ENCODE data around the gene RCSD1. TPM values are rescaled to one million over a fixed set of nuclear protein-coding genes. Genes with fewer than 3 reads are reported as not detected.

Gene RCSD1
- total RNA-seq, 1 experiment from 2014 or later = 0.50 TPM

DNA sequence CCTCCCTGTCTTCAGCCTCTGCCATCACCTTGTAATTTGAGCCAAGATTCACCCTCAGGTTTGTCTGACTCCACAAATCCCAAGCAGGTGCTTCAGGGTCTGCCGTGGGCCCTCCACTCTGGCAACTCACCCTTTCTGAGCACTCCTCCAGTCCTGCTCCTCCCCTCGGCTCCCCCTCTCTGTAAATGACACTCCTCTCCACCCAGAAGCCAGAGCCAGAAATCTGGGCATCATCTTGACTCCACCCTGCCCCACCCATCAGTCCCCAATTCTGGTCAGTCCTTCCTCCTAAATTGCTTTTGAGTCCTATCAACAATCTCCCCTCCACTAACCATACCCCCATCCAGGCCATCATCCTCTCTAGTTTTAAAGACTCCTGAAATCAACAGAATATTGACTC lies 40.5 kb downstream of the RCSD1 start (continued):
- TF ChIP-seq PRRX2 (CRISPR knock-in tag; IDR thresholded peaks at IDR 0.05) = no peak
- no peak for TF ChIP-seq FOXP1 (CRISPR knock-in tag; IDR thresholded peaks at IDR 0.05; ENCODE audit: borderline replicate concordance)
- TF ChIP-seq, protein P1, sequence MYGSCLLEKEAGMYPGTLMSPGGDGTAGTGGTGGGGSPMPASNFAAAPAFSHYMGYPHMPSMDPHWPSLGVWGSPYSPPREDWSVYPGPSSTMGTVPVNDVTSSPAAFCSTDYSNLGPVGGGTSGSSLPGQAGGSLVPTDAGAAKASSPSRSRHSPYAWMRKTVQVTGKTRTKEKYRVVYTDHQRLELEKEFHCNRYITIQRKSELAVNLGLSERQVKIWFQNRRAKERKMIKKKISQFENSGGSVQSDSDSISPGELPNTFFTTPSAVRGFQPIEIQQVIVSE (CRISPR knock-in tag; IDR thresholded peaks at IDR 0.05; ENCODE audit: borderline replicate concordance) = no peak
- TF ChIP-seq ESRRA (CRISPR knock-in tag; IDR thresholded peaks at IDR 0.05; ENCODE audit: borderline replicate concordance) = no peak
- TF ChIP-seq HMGA2 (CRISPR knock-in tag; IDR thresholded peaks at IDR 0.05) = no peak
- no peak for TF ChIP-seq SMAD3 (CRISPR knock-in tag; IDR thresholded peaks at IDR 0.05; ENCODE audit: borderline replicate concordance)
- TF ChIP-seq IRF2 (CRISPR knock-in tag; IDR thresholded peaks at IDR 0.05; ENCODE audit: borderline replicate concordance, low read depth) = no peak
- no peak for TF ChIP-seq ZNF232 (CRISPR knock-in tag; IDR thresholded peaks at IDR 0.05)
- no peak for TF ChIP-seq GABPB1 (CRISPR knock-in tag; IDR thresholded peaks at IDR 0.05)

DNA sequence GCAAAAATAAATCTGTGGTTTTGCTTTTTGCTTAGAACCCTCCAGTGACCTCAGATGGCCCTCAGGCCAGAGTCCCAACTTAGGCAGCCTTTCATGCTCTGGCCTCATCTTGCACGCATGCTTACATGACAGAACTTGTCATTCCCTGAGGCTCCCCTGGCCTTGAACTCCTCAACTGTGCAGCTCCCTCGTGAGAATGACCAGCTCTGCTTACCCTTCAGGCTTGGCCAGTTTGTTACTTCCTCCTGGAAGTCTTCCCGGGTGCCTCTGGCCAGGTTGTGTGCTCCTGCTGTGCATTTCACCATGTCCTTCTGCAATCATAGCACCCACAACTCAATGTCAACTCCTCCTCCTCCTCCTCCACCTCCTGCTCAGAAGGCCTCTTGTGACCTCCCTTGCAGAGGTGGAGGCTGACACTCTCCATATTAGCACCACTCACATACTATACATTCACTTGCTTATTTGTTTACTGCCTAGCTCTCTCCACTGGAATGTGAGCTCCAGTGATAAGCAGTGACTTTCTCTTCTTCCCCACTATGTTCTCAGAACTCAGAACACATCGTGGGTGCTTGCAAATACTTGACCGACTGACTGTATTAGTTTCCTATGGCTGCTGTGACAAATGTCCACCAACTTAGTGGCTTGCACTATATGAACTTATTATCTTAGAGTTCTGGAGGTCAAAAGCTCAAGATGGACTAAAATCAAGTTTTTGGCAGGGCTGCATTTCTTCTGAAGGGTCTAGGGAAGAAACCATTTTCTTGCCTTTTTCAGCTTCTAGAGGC lies 41.9 kb downstream of the RCSD1 start:
- Mint-ChIP-seq H3K4me1 (peaks cover 15% of the 10 kb centered on the region), H3K4me3 (no peak overlapping the region), H3K27ac (no peak overlapping the region), H3K27me3 (ENCODE audit: low read depth) (no peaks in the 10 kb centered on the region), H3K36me3 (no peaks in the 10 kb centered on the region), H3K9me3 (no peaks in the 10 kb centered on the region)
- TF ChIP-seq PRRX2 (CRISPR knock-in tag; IDR thresholded peaks at IDR 0.05) (no peak), RORB (CRISPR knock-in tag; IDR thresholded peaks at IDR 0.05) (no peak), CREB1 (CRISPR knock-in tag; IDR thresholded peaks at IDR 0.05) (no peak), HMGA2 (CRISPR knock-in tag; IDR thresholded peaks at IDR 0.05) (no peak), ZNF138 (CRISPR knock-in tag; conservative IDR thresholded peaks at IDR 0.05) (no peak), ZNF263 (CRISPR knock-in tag; IDR thresholded peaks at IDR 0.05; ENCODE audit: low read depth) (no peak), ZNF396 (CRISPR knock-in tag; IDR thresholded peaks at IDR 0.05; ENCODE audit: borderline replicate concordance) (no peak), SOX15 (CRISPR knock-in tag; IDR thresholded peaks at IDR 0.05) (no peak), TEAD1 (CRISPR knock-in tag; IDR thresholded peaks at IDR 0.05) (no peak)
- TF ChIP-seq, protein P2, sequence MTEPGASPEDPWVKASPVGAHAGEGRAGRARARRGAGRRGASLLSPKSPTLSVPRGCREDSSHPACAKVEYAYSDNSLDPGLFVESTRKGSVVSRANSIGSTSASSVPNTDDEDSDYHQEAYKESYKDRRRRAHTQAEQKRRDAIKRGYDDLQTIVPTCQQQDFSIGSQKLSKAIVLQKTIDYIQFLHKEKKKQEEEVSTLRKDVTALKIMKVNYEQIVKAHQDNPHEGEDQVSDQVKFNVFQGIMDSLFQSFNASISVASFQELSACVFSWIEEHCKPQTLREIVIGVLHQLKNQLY (CRISPR knock-in tag; IDR thresholded peaks at IDR 0.05) = no peak
- TF ChIP-seq, protein P3, sequence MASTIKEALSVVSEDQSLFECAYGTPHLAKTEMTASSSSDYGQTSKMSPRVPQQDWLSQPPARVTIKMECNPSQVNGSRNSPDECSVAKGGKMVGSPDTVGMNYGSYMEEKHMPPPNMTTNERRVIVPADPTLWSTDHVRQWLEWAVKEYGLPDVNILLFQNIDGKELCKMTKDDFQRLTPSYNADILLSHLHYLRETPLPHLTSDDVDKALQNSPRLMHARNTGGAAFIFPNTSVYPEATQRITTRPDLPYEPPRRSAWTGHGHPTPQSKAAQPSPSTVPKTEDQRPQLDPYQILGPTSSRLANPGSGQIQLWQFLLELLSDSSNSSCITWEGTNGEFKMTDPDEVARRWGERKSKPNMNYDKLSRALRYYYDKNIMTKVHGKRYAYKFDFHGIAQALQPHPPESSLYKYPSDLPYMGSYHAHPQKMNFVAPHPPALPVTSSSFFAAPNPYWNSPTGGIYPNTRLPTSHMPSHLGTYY (CRISPR knock-in tag; IDR thresholded peaks at IDR 0.05) = no peak
- TF ChIP-seq, protein P4, sequence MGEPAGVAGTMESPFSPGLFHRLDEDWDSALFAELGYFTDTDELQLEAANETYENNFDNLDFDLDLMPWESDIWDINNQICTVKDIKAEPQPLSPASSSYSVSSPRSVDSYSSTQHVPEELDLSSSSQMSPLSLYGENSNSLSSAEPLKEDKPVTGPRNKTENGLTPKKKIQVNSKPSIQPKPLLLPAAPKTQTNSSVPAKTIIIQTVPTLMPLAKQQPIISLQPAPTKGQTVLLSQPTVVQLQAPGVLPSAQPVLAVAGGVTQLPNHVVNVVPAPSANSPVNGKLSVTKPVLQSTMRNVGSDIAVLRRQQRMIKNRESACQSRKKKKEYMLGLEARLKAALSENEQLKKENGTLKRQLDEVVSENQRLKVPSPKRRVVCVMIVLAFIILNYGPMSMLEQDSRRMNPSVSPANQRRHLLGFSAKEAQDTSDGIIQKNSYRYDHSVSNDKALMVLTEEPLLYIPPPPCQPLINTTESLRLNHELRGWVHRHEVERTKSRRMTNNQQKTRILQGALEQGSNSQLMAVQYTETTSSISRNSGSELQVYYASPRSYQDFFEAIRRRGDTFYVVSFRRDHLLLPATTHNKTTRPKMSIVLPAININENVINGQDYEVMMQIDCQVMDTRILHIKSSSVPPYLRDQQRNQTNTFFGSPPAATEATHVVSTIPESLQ (CRISPR knock-in tag; IDR thresholded peaks at IDR 0.05) = no peak
- ATAC-seq = no peak
- CTCF ChIA-PET = interaction anchor here (0.6 kb wide), 1 partner anchor 15 kb away, joined by 3 read pairs; no protein-coding TSS in a partner anchor
- DNase-seq (ENCODE audit: low spot score) = no peak
- POLR2A ChIA-PET = no interaction called here

DNA sequence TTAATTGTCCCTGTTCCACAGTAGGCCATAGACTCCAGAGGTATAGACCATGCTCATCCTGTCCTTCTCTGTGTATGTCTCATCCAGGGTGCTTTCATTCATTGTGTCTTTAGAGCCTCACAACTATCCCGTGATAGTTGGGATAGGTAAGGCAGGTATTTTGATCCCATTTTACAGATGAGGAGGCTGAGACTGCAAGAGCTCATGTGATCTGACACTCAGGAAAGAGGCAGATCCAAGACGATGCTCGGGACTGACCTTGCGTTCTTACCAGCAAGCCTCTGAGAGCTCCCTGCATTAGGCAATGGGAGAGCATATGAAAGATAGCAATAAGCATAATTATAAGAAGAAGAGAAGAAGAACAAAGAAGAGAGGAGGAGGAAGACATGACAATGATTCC lies 42.8 kb downstream of the RCSD1 start:
- H3K36me3 Mint-ChIP-seq = no peaks in the 10 kb centered on the region
- no peak overlapping the region for H3K4me3 Mint-ChIP-seq
- no peaks in the 10 kb centered on the region for H3K9me3 Mint-ChIP-seq
- ATAC-seq = no peak
- H3K27me3 Mint-ChIP-seq (ENCODE audit: low read depth) = no peaks in the 10 kb centered on the region
- ChIA-PET POLR2A (no interaction called here), CTCF (interaction anchor here (1.4 kb wide), 1 partner anchor 14 kb away, joined by 3 read pairs; no protein-coding TSS in a partner anchor)
- H3K27ac Mint-ChIP-seq = no peak overlapping the region
- no peak for DNase-seq (ENCODE audit: low spot score)
- TF ChIP-seq NFE2L1 (CRISPR knock-in tag; IDR thresholded peaks at IDR 0.05) = no peak
- peaks cover 15% of the 10 kb centered on the region for H3K4me1 Mint-ChIP-seq

Data from WTC11 (cell line).